Keratinocyte (primary cell): ENCODE results near the gene DVL2.

Experiments
- EZH2 ChIP-seq: IDR thresholded peaks from one replicate; pipeline ENCODE4 v1.6.1; 2012; ENCODE audit warnings: inconsistent platforms, mild to moderate bottlenecking, low read length, moderate library complexity
- TF ChIP-seq, protein P1 (sequence below), 3 experiments: IDR thresholded peaks in 1 of 3; conservative IDR thresholded peaks in 1 of 3; optimal IDR thresholded peaks in 1 of 3; 2 replicates in 2 of 3; 3 replicates in 1 of 3; pipeline versions ENCODE3 to v1.5.1; 2011; ENCODE audit warnings: low read length in 3 of 3, mild to moderate bottlenecking in 3 of 3, moderate library complexity in 2 of 3, control low read depth in 1 of 3, inconsistent platforms in 1 of 3; ENCODE audit not compliant: insufficient read depth in 2 of 3; ENCODE audit errors: extremely low read depth in 1 of 3

DNA sequence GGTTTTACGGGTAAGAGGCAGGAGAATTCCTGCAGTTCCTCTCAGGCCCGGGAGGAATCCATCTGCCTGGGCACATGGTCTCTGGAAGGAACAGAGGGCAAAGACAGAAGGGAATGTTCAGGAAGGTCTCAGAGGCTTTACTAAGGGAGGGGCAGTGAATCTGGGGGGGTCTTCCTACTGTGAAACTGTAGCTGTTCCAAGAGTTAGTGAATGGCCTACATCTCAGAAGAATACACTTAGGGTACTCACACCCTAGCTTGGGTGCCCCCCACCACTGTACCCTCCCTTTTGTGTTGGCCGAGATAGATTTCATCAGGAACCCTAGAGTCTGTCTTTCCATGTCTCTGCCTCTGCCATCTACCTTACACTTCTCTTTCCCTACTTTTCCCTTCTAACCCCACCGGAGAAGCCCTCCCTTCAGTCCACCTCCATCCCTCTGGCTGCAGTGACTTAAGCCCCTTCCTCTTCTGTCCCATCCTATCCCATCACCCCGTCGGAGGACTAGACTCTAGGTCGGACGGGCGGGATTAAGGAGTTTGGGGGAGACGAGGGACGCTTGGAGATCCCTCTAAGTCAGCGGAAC lies 15.0 kb downstream of the DVL2 start:
- TF ChIP-seq, protein P1, sequence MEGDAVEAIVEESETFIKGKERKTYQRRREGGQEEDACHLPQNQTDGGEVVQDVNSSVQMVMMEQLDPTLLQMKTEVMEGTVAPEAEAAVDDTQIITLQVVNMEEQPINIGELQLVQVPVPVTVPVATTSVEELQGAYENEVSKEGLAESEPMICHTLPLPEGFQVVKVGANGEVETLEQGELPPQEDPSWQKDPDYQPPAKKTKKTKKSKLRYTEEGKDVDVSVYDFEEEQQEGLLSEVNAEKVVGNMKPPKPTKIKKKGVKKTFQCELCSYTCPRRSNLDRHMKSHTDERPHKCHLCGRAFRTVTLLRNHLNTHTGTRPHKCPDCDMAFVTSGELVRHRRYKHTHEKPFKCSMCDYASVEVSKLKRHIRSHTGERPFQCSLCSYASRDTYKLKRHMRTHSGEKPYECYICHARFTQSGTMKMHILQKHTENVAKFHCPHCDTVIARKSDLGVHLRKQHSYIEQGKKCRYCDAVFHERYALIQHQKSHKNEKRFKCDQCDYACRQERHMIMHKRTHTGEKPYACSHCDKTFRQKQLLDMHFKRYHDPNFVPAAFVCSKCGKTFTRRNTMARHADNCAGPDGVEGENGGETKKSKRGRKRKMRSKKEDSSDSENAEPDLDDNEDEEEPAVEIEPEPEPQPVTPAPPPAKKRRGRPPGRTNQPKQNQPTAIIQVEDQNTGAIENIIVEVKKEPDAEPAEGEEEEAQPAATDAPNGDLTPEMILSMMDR (optimal IDR thresholded peaks at IDR 0.05 in 1 of 3, IDR thresholded peaks at IDR 0.05 in 1 of 3, conservative IDR thresholded peaks at IDR 0.05 in 1 of 3; ENCODE audit: extremely low read depth in 1 of 3, insufficient read depth in 2 of 3, low read length in 3 of 3) = no peak
- no peak for TF ChIP-seq EZH2
